Astrocyte (in vitro differentiated cells and primary cell): Measurements from ENCODE around the gene WNT11. TPM values are rescaled to one million over a fixed set of nuclear protein-coding genes. Genes with fewer than 3 reads are reported as not detected.

Experiments used
- DNase-seq: peaks from one replicate; pipeline ENCODE4 v3.0.0-alpha.2; 2010; ENCODE audit warnings: low read depth
- FAIRE-seq: peaks from 2 replicates; lab custom pipeline; 2011; peaks lifted over from hg19 to GRCh38; lab: Jason Lieb, UNC
- H2AFZ ChIP-seq: 2 replicates; pipeline ENCODE4 v1.6.0; 2012; ENCODE audit warnings: low read depth, low read length, inconsistent platforms
- H3K27ac ChIP-seq: 2 replicates; pipeline ENCODE4 v1.5.1; 2011; ENCODE audit warnings: low read depth, low read length, inconsistent platforms
- H3K27me3 ChIP-seq: 2 replicates; pipeline ENCODE4 v1.6.0; 2011; ENCODE audit warnings: low read length, inconsistent platforms; ENCODE audit not compliant: insufficient read depth
- H3K36me3 ChIP-seq: 2 replicates; pipeline ENCODE4 v1.5.1; 2011; ENCODE audit warnings: low read length, inconsistent platforms; ENCODE audit not compliant: insufficient read depth
- H3K4me1 ChIP-seq: 2 replicates; pipeline ENCODE4 v1.5.1; 2011; ENCODE audit warnings: low read length, inconsistent platforms; ENCODE audit not compliant: insufficient read depth
- H3K4me2 ChIP-seq: 2 replicates; pipeline ENCODE4 v1.6.0; 2012; ENCODE audit warnings: low read length, inconsistent platforms
- H3K4me3 ChIP-seq: 2 replicates; pipeline ENCODE4 v1.5.1; 2011; ENCODE audit warnings: low read depth, mild to moderate bottlenecking, low read length, inconsistent platforms; ENCODE audit not compliant: insufficient read depth
- H3K79me2 ChIP-seq: 2 replicates; pipeline ENCODE4 v1.6.0; 2012; ENCODE audit warnings: mild to moderate bottlenecking, low read length, inconsistent platforms; ENCODE audit not compliant: insufficient read depth
- H3K9ac ChIP-seq: 2 replicates; pipeline ENCODE4 v1.6.0; 2012; ENCODE audit warnings: mild to moderate bottlenecking, low read length, inconsistent platforms
- H3K9me3 ChIP-seq: 2 replicates; pipeline ENCODE4 v1.5.1; 2012; ENCODE audit warnings: low read depth, mild to moderate bottlenecking, low read length, inconsistent platforms; ENCODE audit not compliant: insufficient read depth
- H4K20me1 ChIP-seq: 2 replicates; pipeline ENCODE4 v1.6.0; 2012; ENCODE audit warnings: low read length, inconsistent platforms; ENCODE audit not compliant: insufficient read depth
- H3K27ac Mint-ChIP-seq: one replicate; pipeline ENCODE4 v1.8.0; 2021; ENCODE audit warnings: mild to moderate bottlenecking, mixed read lengths; ENCODE audit not compliant: unreplicated experiment
- H3K27me3 Mint-ChIP-seq: one replicate; pipeline ENCODE4 v1.8.0; 2021; ENCODE audit warnings: low read depth, mixed read lengths; ENCODE audit not compliant: unreplicated experiment
- H3K36me3 Mint-ChIP-seq: one replicate; pipeline ENCODE4 v1.8.0; 2021; ENCODE audit warnings: low read depth, mixed read lengths; ENCODE audit not compliant: unreplicated experiment
- H3K4me1 Mint-ChIP-seq: one replicate; pipeline ENCODE4 v1.8.0; 2021; ENCODE audit warnings: low read depth, mixed read lengths; ENCODE audit not compliant: unreplicated experiment
- H3K4me3 Mint-ChIP-seq: one replicate; pipeline ENCODE4 v1.8.0; 2021; ENCODE audit warnings: mild to moderate bottlenecking, moderate library complexity, mixed read lengths; ENCODE audit not compliant: unreplicated experiment
- H3K9me3 Mint-ChIP-seq: one replicate; pipeline ENCODE4 v1.8.0; 2021; ENCODE audit warnings: mild to moderate bottlenecking, mixed read lengths; ENCODE audit not compliant: unreplicated experiment
- CTCF ChIP-seq: IDR thresholded peaks from 2 replicates; pipeline ENCODE4 v1.5.1; 2011; ENCODE audit warnings: low read depth, mild to moderate bottlenecking, inconsistent platforms, low read length, moderate library complexity; ENCODE audit not compliant: insufficient read depth
- EZH2 ChIP-seq: IDR thresholded peaks from 2 replicates; pipeline ENCODE4 v1.6.1; 2012; ENCODE audit warnings: mild to moderate bottlenecking, low read length, inconsistent platforms; ENCODE audit not compliant: insufficient read depth
- total RNA-seq: library from RNA; stranded (reverse); gene quantifications from 2 replicates; pipeline ENCODE4 v1.2.1, GENCODE V29; 2021

Gene WNT11
- total RNA-seq, 1 donor from 2014 or later = 1.3 TPM

GRCh38 chr11:76247091-76247490 lies 40.8 kb upstream of the WNT11 start:
- TF ChIP-seq EZH2 (no peak), CTCF (no peak)
- Histone ChIP-seq H3K27me3 (peaks cover 19% of the 10 kb centered on the region), H2AFZ (no peak overlapping the region), H3K9ac (no peak overlapping the region), H3K36me3 (no peaks in the 10 kb centered on the region), H3K4me2 (no peak overlapping the region), H3K4me3 (no peak overlapping the region), H3K27ac (no peak overlapping the region), H4K20me1 (no peaks in the 10 kb centered on the region), H3K9me3 (peaks cover 13% of the 10 kb centered on the region), H3K4me1 (no peaks in the 10 kb centered on the region), H3K79me2 (no peaks in the 10 kb centered on the region)
- H3K27me3 Mint-ChIP-seq = peaks cover 78% of the 10 kb centered on the region
- no peaks in the 10 kb centered on the region for H3K36me3 Mint-ChIP-seq
- FAIRE-seq = no peak
- no peaks in the 10 kb centered on the region for H3K9me3 Mint-ChIP-seq
- no peak for DNase-seq
- no peak overlapping the region for H3K4me3 Mint-ChIP-seq
- no peaks in the 10 kb centered on the region for H3K4me1 Mint-ChIP-seq
- H3K27ac Mint-ChIP-seq = no peak overlapping the region

- Histone ChIP-seq H3K4me2 (no peak overlapping the region), H3K4me3 (no peak overlapping the region), H3K27ac (no peak overlapping the region), H3K36me3 (no peaks in the 10 kb centered on the region), H3K27me3 (peaks cover 19% of the 10 kb centered on the region), H3K9me3 (peaks cover 13% of the 10 kb centered on the region), H2AFZ (no peak overlapping the region), H3K79me2 (no peaks in the 10 kb centered on the region), H3K9ac (no peak overlapping the region), H3K4me1 (no peaks in the 10 kb centered on the region), H4K20me1 (no peaks in the 10 kb centered on the region)
- FAIRE-seq (no peak), DNase-seq (no peak)
- Mint-ChIP-seq H3K9me3 (no peaks in the 10 kb centered on the region), H3K36me3 (no peaks in the 10 kb centered on the region), H3K4me3 (no peak overlapping the region), H3K27me3 (peaks cover 75% of the 10 kb centered on the region), H3K4me1 (no peaks in the 10 kb centered on the region), H3K27ac (no peak overlapping the region)
- TF ChIP-seq EZH2 = no peak
- no peak for TF ChIP-seq CTCF
These were observed 40.1 kb upstream of the WNT11 start for GRCh38 chr11:76246271-76246933.

- TF ChIP-seq CTCF = no peak
- TF ChIP-seq EZH2 = no peak
- no peaks in the 10 kb centered on the region for H3K36me3 Mint-ChIP-seq
- no peaks in the 10 kb centered on the region for H3K4me1 ChIP-seq
- H3K9me3 ChIP-seq = peaks cover 6% of the 10 kb centered on the region
- H2AFZ ChIP-seq = no peak overlapping the region
- no peak overlapping the region for H3K27ac ChIP-seq
- no peaks in the 10 kb centered on the region for H3K79me2 ChIP-seq
- FAIRE-seq (no peak), DNase-seq (no peak)
- H3K27ac Mint-ChIP-seq = no peak overlapping the region
- no peaks in the 10 kb centered on the region for H3K9me3 Mint-ChIP-seq
- peaks cover 19% of the 10 kb centered on the region for H3K27me3 ChIP-seq
- no peaks in the 10 kb centered on the region for H4K20me1 ChIP-seq
- peaks cover 75% of the 10 kb centered on the region for H3K27me3 Mint-ChIP-seq
- H3K4me1 Mint-ChIP-seq = no peaks in the 10 kb centered on the region
- H3K4me3 Mint-ChIP-seq = no peak overlapping the region
- no peaks in the 10 kb centered on the region for H3K36me3 ChIP-seq
- no peak overlapping the region for H3K4me3 ChIP-seq
- no peak overlapping the region for H3K4me2 ChIP-seq
- H3K9ac ChIP-seq = no peak overlapping the region
These were observed 39.4 kb upstream of the WNT11 start for GRCh38 chr11:76245720-76246119.
